Esophagus muscularis mucosa (tissue), 3 donors: Measurements from ENCODE around the gene PICK1.
"Not testable (repeated sequence)": the region's sequence is repeated elsewhere in the genome, so short reads cannot be mapped to it uniquely, and the experiment has no call there.

Source experiments
- POLR2A ChIP-seq: fragments of 450-650 bp; IDR thresholded peaks from one replicate; pipeline ENCODE4 v1.6.1; 2017; ENCODE audit warnings: antibody characterized with exemption, moderate library complexity, mild to moderate bottlenecking, low read depth
- POLR2AphosphoS5 ChIP-seq, 2 donors: sonication (generic); formaldehyde crosslinking; IDR thresholded peaks; one replicate each; pipeline ENCODE4 v1.6.1; 2017; ENCODE audit warnings: antibody characterized with exemption in 2 of 2
- TF ChIP-seq, protein P1 (sequence below), 3 experiments: fragments of 200-600 bp in 2 of 3; fragments of 450-650 bp in 1 of 3; sonication (generic) in 2 of 3; IDR thresholded peaks; one replicate each; pipeline ENCODE4 v1.5.1; 2017 to 2019; ENCODE audit warnings: antibody characterized with exemption in 3 of 3, mild to moderate bottlenecking in 2 of 3, moderate library complexity in 1 of 3

DNA sequence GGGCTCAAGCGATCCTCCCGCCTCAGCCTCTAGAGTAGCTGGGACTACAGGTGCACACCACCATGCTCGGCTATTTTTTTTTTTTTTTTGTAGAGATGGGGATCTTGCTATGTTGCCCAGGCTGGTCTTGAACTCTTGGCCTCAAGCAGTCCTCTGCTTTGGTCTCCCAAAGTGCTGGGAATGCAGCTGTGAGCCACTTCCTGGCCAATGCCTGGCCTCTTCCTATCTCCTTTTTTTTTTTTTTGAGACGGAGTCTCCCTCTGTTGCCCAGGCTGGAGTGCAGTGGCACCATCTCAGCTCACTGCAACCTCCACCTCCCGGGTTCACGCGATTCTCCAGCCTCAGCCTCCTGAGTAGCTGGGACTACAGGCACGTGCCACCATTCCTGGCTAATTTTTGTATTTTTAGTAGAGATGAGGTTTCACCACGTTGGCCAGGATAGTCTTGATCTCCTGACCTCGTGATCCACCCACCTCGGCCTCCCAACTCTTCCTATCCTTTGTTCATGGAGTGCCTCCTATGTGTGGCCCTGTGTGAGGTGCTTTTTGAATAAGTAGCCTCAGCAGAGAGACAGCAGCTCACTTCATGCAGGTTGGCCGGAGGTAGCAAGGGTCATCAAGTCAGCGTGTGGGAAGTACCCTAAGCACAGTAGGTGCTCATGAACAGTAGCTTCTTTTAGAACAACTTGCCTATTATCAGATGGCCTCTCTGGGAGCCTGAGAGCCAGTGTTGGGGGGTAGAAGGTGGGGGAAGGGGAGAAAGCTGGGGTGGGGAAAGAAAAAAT is 19.6 kb upstream of the PICK1 start:
- TF ChIP-seq, protein P1, sequence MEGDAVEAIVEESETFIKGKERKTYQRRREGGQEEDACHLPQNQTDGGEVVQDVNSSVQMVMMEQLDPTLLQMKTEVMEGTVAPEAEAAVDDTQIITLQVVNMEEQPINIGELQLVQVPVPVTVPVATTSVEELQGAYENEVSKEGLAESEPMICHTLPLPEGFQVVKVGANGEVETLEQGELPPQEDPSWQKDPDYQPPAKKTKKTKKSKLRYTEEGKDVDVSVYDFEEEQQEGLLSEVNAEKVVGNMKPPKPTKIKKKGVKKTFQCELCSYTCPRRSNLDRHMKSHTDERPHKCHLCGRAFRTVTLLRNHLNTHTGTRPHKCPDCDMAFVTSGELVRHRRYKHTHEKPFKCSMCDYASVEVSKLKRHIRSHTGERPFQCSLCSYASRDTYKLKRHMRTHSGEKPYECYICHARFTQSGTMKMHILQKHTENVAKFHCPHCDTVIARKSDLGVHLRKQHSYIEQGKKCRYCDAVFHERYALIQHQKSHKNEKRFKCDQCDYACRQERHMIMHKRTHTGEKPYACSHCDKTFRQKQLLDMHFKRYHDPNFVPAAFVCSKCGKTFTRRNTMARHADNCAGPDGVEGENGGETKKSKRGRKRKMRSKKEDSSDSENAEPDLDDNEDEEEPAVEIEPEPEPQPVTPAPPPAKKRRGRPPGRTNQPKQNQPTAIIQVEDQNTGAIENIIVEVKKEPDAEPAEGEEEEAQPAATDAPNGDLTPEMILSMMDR (IDR thresholded peaks at IDR 0.05) = not testable (repeated sequence)
- TF ChIP-seq POLR2AphosphoS5 (IDR thresholded peaks at IDR 0.05); POLR2A: not testable (repeated sequence)
